ENCODE data around the gene MIEN1. TPM values are rescaled to one million over a fixed set of nuclear protein-coding genes. Genes with fewer than 3 reads are reported as not detected.
A peak's percentile ranks its signal among the peaks of the same experiment; 100 is the strongest.

The MIEN1 gene
- total RNA-seq, 4 donors from 2014 or later = 99.3 to 215 (median 109) TPM

DNA sequence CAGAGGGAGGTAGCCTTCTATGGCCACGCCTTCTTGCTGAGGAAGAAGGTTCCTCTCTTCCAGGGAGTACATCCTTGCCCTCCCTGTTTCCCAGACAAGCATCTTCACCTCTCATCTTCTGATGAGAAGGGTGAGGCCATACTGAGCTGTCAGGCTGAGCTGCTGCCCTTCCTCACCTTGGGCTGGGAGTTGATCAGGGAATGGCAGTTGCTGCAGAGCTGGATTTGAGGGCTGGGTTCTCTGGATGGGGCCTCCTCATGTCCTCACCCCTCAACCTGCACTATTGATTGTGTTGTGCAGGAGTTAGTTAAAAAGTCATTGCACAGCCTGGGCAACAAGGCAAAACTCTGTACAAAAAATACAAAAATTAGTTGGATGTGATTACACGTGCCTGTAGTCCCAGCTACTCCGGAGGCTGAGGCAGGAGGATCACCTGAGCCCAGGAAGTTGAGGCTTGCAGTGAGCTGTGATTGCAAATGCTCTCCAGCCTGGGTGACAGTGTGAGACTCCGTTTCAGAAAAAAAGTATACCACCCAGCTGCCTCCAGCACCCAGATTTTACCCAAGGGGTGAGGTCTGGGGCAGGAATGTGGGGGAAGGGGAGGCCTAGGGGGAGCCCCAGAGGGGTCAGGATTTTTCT is 28.4 kb downstream of the MIEN1 start:
- peaks cover 38 to 59% (median 55%) of the 10 kb centered on the region in 4 donors for H3K4me1 ChIP-seq
- no peak for TF ChIP-seq POLR2AphosphoS5 (IDR thresholded peaks at IDR 0.05)
- TF ChIP-seq, protein P1, sequence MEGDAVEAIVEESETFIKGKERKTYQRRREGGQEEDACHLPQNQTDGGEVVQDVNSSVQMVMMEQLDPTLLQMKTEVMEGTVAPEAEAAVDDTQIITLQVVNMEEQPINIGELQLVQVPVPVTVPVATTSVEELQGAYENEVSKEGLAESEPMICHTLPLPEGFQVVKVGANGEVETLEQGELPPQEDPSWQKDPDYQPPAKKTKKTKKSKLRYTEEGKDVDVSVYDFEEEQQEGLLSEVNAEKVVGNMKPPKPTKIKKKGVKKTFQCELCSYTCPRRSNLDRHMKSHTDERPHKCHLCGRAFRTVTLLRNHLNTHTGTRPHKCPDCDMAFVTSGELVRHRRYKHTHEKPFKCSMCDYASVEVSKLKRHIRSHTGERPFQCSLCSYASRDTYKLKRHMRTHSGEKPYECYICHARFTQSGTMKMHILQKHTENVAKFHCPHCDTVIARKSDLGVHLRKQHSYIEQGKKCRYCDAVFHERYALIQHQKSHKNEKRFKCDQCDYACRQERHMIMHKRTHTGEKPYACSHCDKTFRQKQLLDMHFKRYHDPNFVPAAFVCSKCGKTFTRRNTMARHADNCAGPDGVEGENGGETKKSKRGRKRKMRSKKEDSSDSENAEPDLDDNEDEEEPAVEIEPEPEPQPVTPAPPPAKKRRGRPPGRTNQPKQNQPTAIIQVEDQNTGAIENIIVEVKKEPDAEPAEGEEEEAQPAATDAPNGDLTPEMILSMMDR (IDR thresholded peaks at IDR 0.05) = no peak
- TF ChIP-seq EP300 (IDR thresholded peaks at IDR 0.05; ENCODE audit: low read depth) = no peak
- TF ChIP-seq POLR2A (IDR thresholded peaks at IDR 0.05) = no peak
- DNase-seq = no peak
- no peaks in the 10 kb centered on the region for H3K36me3 ChIP-seq
- H3K27me3 ChIP-seq = peaks cover 4% of the 10 kb centered on the region
- H3K9me3 ChIP-seq = no peaks in the 10 kb centered on the region
- WGBS, 2 donors (ENCODE audit: low coverage in 1 of 2) = 55% methylated on average over 4 of the region's 4 CpGs; no CpG with 5 or more reads in 1 of the 2 donors
- in situ Hi-C loops (cut with MboI; ENCODE audit: low pct_ligation_motif_present in 1 of 4, low pct_unique_long_range_greater_than_20kb in 1 of 4, low sequenced_read_pairs in 3 of 4) (no loop called here), intact Hi-C loops (cut with DNase I; ENCODE audit: low total_unique reads) (no loop called here)
- H3K27ac ChIP-seq = peak overlapping the region; percentile 90 to 95 (median 92)
- no peak overlapping the region for H3K4me3 ChIP-seq

DNA sequence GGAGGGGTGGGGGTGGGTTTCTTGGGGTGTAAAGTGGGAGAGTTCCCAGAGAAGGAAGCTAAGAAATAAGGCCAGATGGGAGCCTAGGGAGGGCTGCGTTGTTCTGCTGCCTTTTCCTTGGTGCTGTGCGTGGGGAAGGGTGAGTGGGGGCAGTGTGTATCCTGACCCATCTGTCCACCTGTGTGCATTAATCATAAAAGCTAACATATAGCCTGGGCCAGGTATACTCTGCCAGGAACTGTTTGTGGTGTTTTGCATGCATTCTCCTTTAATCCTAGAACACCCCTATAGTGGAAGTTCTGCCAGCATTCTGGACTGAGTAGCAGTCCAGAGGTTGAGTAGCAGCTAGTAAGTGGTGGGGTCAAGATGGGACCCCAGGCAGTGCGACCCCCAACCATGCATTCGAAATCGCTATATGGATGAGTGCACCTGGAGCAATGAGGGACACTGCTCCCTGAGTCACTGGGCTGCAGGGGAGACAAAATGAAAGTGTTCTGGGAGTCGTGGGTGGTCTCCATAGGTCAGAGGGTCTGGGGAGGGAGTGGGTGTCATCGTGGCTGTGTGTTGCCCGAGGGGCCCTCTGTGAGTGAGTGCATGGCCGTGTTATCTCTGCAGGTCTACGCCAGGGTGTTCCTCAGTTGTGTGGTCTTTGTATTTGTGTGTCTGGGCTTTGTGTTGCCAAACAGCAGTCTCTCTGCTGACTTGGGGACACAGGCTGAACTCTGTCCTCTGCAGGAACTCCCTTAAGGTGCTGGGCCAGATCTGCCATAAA is 29.1 kb downstream of the MIEN1 start:
- no peak for TF ChIP-seq EP300 (IDR thresholded peaks at IDR 0.05; ENCODE audit: low read depth)
- TF ChIP-seq, protein P1 (IDR thresholded peaks at IDR 0.05) = no peak
- peak; percentile 91 to 96 (median 94) for TF ChIP-seq POLR2AphosphoS5 (IDR thresholded peaks at IDR 0.05)
- TF ChIP-seq POLR2A (IDR thresholded peaks at IDR 0.05) = peak; percentile 93
- Histone ChIP-seq H3K36me3 (no peaks in the 10 kb centered on the region), H3K4me1 (peaks cover 36 to 52% (median 48%) of the 10 kb centered on the region in 4 donors), H3K9me3 (no peaks in the 10 kb centered on the region), H3K4me3 (peak overlapping the region; percentile 67 to 85 (median 67)), H3K27ac (peak overlapping the region; percentile 90 to 95 (median 92)), H3K27me3 (peaks cover 4% of the 10 kb centered on the region)
- in situ Hi-C loops (cut with MboI; ENCODE audit: low pct_ligation_motif_present in 1 of 4, low pct_unique_long_range_greater_than_20kb in 1 of 4, low sequenced_read_pairs in 3 of 4) = no loop called here
- WGBS, 2 donors (ENCODE audit: low coverage in 1 of 2) = 20 to 26% methylated on average over 1 to 10 of the region's 10 CpGs
- intact Hi-C loops (cut with DNase I; ENCODE audit: low total_unique reads) = no loop called here
- peak; percentile 88 for DNase-seq

DNA sequence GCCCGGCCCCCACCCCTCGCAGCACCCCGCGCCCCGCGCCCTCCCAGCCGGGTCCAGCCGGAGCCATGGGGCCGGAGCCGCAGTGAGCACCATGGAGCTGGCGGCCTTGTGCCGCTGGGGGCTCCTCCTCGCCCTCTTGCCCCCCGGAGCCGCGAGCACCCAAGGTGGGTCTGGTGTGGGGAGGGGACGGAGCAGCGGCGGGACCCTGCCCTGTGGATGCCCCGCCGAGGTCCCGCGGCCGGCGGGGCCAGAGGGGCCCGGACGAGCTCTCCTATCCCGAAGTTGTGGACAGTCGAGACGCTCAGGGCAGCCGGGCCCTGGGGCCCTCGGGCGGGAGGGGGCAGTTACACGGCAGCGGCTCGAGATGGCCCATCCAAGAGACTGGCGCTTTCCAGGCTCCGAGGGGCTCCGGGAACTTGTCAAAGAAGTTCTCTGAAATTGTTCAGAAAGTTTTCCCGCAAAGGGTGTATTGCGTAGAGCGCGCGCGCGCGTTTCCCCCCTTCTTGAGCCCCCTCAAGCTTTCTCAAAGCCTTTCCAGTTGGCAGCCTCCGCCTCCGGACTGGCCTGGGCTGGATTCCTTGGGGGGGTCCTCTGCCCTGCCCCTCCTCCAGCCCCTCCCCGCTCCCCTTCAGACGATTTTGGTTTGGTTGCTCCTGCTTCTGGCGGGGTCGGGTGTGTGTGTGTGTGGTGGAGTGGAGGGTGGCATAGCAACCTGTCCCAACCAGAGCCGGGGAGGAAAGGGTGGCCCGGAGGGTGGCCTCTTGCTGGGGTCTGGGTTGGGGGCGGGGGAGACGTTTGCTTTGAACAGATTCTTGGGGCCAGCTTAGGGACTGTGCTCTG is 30.0 kb downstream of the MIEN1 start:
- H3K4me3 ChIP-seq = peak overlapping the region; percentile 67 to 85 (median 67)
- H3K4me1 ChIP-seq = peaks cover 34 to 49% (median 42%) of the 10 kb centered on the region in 4 donors
- intact Hi-C loops (cut with DNase I; ENCODE audit: low total_unique reads) = no loop called here
- peaks cover 4% of the 10 kb centered on the region for H3K27me3 ChIP-seq
- TF ChIP-seq POLR2A (IDR thresholded peaks at IDR 0.05) (no peak), POLR2AphosphoS5 (IDR thresholded peaks at IDR 0.05) (no peak), EP300 (IDR thresholded peaks at IDR 0.05; ENCODE audit: low read depth) (no peak)
- TF ChIP-seq, protein P1 (IDR thresholded peaks at IDR 0.05) = no peak
- H3K36me3 ChIP-seq = no peaks in the 10 kb centered on the region
- 9% methylated on average over 24 of the region's 57 CpGs; no CpG with 5 or more reads in 1 of the 2 donors for WGBS, 2 donors (ENCODE audit: low coverage in 1 of 2)
- H3K9me3 ChIP-seq = no peaks in the 10 kb centered on the region
- H3K27ac ChIP-seq = peak overlapping the region; percentile 90 to 95 (median 92)
- in situ Hi-C loops (cut with MboI; ENCODE audit: low pct_ligation_motif_present in 1 of 4, low pct_unique_long_range_greater_than_20kb in 1 of 4, low sequenced_read_pairs in 3 of 4) = no loop called here
- DNase-seq = no peak

DNA sequence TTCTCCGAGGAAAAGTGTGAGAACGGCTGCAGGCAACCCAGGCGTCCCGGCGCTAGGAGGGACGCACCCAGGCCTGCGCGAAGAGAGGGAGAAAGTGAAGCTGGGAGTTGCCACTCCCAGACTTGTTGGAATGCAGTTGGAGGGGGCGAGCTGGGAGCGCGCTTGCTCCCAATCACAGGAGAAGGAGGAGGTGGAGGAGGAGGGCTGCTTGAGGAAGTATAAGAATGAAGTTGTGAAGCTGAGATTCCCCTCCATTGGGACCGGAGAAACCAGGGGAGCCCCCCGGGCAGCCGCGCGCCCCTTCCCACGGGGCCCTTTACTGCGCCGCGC is 30.5 kb downstream of the MIEN1 start, which contains the start of gene ERBB2:
Gene ERBB2 (plus strand): TSS at position 247 of the 330 bp plus-strand sequence. CDS start 175 bp downstream, outside the sequence.
- Histone ChIP-seq H3K4me1 (peaks cover 28 to 48% (median 39%) of the 10 kb centered on the region in 4 donors), H3K36me3 (no peaks in the 10 kb centered on the region), H3K4me3 (peak within 1 kb of the TSS; percentile 67 to 85 (median 67)), H3K9me3 (no peaks in the 10 kb centered on the region), H3K27ac (peak within 1 kb of the TSS; percentile 90 to 95 (median 92)), H3K27me3 (peaks cover 4% of the 10 kb centered on the region)
- intact Hi-C loops (cut with DNase I; ENCODE audit: low total_unique reads) (no loop called here), in situ Hi-C loops (cut with MboI; ENCODE audit: low pct_ligation_motif_present in 1 of 4, low pct_unique_long_range_greater_than_20kb in 1 of 4, low sequenced_read_pairs in 3 of 4) (no loop called here)
- 12% methylated on average over 12 of the region's 20 CpGs; no CpG with 5 or more reads in 1 of the 2 donors for WGBS, 2 donors (ENCODE audit: low coverage in 1 of 2)
- no peak for TF ChIP-seq EP300 (IDR thresholded peaks at IDR 0.05; ENCODE audit: low read depth)
- TF ChIP-seq POLR2A (IDR thresholded peaks at IDR 0.05) = peak; percentile 94
- TF ChIP-seq POLR2AphosphoS5 (IDR thresholded peaks at IDR 0.05) = peak; percentile 89 to 97 (median 95)
- TF ChIP-seq, protein P1 (IDR thresholded peaks at IDR 0.05) = no peak
- peak; percentile 88 for DNase-seq

All from transverse colon (tissue), 4 donors.